GM15510 (cell line): ENCODE measurements around the gene LTB4R.

Experiments used
- POLR2A ChIP-seq: IDR thresholded peaks from 3 replicates; pipeline ENCODE4 v1.6.1; 2011; ENCODE audit warnings: borderline replicate concordance; ENCODE audit not compliant: insufficient read length; ENCODE audit errors: extremely low read depth

The LTB4R gene, protein sequence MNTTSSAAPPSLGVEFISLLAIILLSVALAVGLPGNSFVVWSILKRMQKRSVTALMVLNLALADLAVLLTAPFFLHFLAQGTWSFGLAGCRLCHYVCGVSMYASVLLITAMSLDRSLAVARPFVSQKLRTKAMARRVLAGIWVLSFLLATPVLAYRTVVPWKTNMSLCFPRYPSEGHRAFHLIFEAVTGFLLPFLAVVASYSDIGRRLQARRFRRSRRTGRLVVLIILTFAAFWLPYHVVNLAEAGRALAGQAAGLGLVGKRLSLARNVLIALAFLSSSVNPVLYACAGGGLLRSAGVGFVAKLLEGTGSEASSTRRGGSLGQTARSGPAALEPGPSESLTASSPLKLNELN

DNA sequence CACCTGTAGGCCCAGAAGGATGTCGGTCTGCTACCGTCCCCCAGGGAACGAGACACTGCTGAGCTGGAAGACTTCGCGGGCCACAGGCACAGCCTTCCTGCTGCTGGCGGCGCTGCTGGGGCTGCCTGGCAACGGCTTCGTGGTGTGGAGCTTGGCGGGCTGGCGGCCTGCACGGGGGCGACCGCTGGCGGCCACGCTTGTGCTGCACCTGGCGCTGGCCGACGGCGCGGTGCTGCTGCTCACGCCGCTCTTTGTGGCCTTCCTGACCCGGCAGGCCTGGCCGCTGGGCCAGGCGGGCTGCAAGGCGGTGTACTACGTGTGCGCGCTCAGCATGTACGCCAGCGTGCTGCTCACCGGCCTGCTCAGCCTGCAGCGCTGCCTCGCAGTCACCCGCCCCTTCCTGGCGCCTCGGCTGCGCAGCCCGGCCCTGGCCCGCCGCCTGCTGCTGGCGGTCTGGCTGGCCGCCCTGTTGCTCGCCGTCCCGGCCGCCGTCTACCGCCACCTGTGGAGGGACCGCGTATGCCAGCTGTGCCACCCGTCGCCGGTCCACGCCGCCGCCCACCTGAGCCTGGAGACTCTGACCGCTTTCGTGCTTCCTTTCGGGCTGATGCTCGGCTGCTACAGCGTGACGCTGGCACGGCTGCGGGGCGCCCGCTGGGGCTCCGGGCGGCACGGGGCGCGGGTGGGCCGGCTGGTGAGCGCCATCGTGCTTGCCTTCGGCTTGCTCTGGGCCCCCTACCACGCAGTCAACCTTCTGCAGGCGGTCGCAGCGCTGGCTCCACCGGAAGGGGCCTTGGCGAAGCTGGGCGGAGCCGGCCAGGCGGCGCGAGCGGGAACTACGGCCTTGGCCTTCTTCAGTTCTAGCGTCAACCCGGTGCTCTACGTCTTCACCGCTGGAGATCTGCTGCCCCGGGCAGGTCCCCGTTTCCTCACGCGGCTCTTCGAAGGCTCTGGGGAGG lies at the start of gene LTB4R:
TSS of gene LTB4R (plus strand) at position 857 of the 959 bp plus-strand sequence. CDS start 4,150 bp downstream, outside the sequence.
- peak; percentile 43 for TF ChIP-seq POLR2A

DNA sequence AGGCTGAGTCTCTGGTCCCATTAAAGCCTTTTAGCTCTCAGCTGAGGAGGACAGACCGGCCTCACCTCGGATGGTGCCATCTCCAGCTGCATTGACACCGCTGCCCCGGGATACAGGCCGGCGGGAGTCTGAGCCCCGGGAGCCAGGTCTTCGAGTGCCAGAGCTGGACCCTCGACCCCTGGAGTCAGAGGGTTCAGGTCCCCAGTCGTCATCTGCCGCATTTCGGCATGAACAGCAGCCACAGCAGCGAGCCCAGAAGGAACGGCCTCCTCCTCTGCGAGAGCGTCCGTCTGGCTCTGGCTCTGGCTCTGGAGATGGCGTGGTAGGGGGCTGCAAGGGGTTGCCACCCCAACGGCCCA lies 49.4 kb upstream of the LTB4R start:
- TF ChIP-seq POLR2A = no peak

DNA sequence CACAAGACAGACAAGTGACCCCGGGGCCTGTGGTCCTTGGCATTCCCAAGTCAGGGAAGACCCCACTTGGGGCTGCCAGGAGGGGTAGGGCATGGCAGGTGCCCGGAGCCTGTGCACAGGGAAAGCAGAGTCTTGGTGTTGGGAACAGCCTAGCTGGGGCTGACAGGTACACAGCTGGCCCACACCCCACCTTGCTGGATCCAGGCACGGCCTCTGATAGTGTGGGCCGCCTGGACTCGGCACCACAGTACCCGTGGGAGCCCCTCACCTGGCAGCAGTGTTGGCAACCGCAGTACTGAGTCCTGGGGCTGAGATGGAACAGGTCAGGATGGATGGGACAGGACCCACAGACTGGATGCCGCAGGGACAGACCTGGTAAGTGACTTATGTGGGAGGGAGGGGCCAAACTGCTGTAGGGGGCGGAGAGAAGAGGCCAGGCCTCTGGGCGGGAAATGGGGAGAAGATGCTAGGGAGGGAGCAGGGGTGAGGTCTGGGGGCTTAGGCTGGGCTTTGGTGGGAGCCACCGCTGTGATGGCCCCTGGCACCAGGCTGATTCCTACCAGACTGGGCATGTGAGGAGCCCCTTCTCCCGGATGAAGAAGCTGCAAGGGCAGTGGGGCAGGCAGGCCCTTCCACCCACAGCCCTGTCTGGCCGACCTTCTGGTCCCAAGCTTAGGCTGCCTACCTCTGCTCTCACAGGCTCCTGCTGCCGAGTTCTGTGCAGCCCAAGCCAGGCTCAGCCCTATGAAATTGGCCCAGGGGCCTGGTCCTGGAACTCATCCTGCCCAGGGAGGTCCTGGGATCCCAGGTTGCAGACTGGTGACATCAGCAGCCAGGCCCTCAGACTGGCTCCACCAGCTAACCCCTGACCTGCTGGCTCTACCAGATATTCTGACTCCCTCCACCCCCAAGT lies 48.2 kb upstream of the LTB4R start, which contains the start of gene TGM1:
TSS of gene TGM1 (minus strand) at position 357 of the 913 bp plus-strand sequence. CDS start 825 bp downstream, outside the sequence.
- TF ChIP-seq POLR2A = no peak

DNA sequence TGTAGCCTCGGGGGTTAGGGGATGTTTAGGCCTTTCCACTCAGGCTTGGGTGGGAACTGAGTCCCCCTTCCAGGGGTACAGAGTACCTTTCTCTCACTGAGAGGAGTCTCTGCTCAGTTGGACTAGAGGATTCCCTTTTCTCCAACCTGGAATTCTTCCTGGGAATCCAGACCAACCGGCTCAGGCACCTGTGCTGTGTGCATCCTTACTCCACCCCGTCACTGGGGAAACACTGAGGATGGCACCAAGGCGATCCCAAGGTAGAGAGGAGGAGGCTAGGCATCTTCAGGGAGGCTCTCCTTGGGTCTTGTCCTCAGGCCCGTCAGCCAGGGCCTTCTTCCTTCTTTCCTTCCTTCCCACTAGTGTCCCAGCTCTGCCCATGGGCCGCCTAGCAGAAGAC lies 47.5 kb upstream of the LTB4R start:
- TF ChIP-seq POLR2A = no peak

DNA sequence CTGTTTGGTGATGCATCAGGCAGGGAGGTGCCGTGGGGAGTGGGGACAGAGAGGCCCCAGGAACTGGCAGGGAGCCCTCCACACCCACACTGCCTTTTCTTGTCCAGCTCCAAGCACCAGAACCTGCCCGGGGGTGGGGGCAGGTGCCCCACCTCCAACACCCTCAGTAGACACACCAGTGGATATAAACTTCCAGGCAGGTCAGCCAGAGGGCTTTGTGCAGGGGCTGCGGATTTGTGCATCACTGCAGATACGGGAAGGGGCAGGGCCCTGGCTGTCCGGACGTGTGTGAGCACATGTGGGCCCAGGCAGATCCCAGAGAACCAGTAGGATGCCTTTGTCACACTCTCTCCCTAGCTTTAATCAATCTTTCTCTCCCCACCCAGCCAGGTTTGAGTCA lies 47.0 kb upstream of the LTB4R start:
- no peak for TF ChIP-seq POLR2A

DNA sequence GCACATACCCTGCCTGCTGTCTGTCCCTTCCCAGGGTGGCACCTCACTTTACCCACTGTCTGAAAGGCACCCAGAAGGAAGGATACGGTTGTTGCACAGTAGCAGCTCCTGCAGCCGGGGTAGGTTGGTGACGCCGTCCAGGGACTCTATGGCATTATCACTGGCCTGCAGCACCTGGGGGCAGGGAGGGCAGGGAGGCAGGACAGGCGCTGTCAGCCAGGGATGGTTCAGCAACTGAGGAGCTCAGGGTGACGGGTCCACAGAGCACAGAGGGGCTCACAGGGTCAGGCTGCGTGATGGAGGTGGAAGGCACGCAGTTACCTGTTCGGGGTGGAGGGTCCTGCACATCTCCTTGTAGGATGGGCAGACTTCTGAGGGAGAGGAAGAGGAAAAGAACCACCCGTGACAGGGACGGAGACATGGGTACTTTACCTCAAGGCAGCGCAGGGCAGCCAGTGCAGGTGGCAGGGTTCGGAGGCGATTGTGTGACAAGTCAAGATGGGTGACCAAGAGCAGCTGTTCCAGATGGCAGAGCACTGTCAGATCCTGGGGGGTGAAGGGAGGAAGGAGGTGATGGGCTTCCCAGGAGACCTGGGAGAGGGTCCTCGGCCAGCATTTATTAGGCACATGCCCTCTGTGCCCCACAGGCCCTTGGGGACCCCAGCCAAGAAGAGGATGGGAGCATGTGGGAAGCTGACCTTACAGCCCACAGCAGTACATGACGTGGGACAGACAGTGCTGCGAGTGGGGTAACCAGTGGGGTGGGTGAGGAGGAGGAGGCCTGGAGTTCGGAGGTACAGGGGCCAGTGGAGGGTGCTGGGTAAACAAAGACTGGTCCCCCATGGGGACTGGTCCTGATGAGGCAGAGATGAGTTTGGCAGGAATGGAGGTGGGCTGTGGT lies 44.7 kb upstream of the LTB4R start:
- no peak for TF ChIP-seq POLR2A

DNA sequence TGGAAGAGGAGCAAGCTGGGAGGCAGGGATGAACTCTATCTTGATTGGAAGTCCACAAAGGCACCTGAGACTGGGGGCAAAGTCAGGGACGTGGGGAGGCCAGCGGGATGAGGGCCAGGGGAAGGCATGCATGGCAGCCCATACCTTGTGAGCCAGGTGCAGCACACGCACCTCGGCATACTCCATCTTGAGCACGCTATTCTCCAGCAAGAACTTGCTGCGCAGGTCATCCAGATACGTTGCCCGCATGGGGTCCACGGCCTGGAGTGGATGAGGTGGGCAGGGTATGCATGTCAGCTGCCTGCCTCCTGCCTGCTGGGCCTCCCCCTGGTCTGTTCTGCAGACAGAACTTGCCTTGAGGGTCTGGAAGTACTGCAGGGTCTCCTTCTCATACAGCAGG lies 43.8 kb upstream of the LTB4R start:
- TF ChIP-seq POLR2A = no peak

DNA sequence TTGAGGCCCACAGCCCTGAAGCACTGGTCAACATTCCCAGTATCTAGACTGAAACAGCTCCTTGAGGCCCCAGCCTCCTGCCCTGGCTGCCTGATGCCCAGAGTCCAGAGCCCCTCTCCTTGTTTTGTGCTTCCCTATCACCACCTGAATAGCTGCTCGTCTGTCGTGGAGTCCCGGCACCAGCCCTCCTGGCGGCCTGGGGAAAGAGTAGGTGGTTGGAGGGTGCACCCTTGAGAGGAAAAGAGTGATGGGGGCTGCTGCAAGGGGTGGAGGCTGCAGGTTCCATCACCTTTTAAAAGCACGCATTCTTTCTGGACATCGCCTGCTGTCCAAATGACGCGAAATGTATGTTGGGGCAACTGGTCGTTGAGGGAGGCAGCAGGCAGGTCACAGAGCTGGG lies 43.1 kb upstream of the LTB4R start:
- TF ChIP-seq POLR2A = no peak

DNA sequence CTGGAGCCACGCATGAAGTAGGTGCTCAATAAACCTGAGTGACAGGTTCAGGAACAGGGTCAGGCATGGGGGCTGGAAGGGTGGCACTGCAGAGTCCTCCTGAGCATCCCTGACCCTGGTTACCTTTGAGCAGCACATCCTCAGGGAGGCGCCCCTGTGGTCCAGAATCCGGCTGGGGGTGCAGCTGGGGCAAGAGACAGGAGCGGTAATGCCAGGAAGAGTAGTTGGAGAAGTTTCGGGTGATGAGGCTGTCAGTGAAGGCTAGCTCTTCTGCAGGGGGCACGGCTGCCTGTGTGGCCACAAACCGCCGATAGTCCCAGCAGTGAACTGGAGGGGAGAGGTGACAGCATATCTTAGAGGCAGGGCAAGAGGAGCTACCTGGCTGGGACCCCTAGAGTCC lies 41.9 kb upstream of the LTB4R start:
- no peak for TF ChIP-seq POLR2A

DNA sequence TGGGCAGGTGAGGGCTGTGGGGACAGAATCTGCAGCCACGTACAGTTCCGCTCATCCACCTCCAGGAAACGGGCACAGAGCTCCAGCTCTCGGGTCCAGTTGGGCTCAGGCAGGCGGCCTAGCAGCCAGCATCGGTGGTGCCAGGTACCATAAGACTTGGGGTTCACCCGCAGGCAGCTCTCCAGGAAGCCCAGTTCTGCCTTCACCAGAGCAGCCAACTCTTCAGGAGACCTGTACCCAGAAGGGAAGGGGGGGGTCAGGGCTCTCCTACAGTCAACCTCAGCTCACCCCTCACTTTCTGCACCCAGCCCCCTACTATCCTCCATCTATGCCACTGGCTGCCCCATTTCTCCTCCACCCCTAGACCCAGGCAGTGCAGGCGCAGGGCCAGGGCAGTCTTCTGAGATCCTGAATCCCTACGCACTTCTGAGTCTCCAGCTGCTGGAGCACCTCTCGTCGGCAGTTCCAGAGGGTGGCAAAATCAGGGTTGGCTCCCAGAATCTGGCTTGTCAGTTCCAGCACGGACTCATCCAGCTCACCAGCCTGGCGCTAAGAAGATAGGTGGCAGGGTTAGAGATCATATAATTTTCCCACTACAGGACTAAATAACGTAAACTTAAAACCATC lies 41.3 kb upstream of the LTB4R start:
- no peak for TF ChIP-seq POLR2A

DNA sequence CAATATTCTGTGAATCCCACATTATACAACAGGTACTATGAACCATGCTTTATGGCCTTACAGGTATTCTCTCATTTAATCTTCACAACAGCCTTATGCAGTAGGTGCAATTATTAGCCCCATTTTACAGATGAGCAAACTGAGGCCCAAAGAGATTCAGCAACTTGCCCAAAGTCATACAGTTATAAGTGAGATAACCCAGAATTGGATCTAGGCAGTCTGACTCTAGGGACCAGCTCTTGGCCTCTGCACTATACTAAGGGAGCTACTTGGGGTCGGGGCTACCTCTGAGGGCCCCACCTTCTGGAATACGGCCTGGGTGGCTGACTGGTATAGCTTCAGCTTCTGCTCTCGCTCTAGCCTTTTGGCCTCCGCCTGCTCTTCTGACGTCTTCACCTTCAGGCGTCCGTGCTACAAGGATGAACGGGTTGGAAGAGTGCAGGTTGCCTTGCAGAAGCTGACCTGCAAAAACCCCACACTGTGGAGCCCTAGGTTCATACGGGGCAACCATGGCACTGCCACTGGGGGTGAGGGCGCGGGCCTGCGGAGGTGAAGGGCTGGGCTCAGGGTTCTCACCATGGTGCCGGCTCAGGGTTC lies 40.7 kb upstream of the LTB4R start:
- no peak for TF ChIP-seq POLR2A

DNA sequence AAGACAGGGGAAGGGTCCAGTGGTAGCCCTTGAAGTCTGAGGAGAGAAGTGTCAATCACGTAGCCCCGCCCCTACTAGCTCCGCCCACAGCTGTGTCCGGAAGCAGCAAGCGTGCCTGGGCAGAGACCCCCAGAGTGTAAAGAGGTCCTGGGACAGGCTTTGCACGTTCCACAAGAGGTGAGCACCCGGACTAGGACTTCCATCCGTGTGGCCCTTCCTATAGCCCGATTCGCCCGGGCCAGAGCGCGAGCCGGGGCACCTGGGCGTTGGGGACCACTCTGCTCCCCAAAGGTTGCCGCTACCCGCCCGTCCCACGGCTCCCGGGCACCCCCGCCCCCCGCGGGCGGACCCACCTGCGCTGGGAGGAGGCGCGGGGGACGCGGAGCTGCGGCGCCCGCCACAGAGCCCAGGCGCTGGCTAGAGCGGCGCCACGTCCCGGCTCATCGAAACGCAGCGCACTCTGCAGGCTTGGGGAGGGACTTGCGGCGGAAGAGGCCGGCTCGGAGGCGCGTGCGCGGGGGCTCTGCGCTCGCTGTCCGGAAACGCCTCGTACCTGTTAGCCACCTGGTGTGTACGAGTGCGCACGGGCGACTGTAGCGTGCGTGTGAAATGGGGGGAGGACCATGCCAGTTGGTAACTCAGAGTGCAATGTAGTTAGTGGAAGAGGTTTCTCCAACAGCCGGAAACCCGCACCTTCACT lies 40.0 kb upstream of the LTB4R start, which contains the start of gene RABGGTA:
TSS of gene RABGGTA (minus strand) at position 464 of the 700 bp plus-strand sequence. CDS start 482 bp downstream, outside the sequence.
- TF ChIP-seq POLR2A = peak; percentile 84
